Stimulated activated effector memory CD8-positive, alpha-beta T cell treated with anti-CD3 and anti-CD28 coated beads, Interleukin-12 subunit alpha, Interleukin-12 subunit beta, amount 100 ng/mL, for 72 hours (primary cell): ENCODE results near the gene TANGO6.
A peak's percentile ranks its signal among the peaks of the same experiment; 100 is the strongest.
"Not testable (repeated sequence)": the region's sequence is repeated elsewhere in the genome, so short reads cannot be mapped to it uniquely, and the experiment has no call there.

Experiments
- ATAC-seq: fragments of 150-1000 bp; cut with Tn5 transposase; 2 replicates; pipeline ENCODE4 v1.10.0; 2021
- DNase-seq, 2 donors: peaks; one replicate each; pipeline ENCODE4 v3.0.0; 2021 to 2022; ENCODE audit warnings: low spot score in 2 of 2
- H3K27ac Mint-ChIP-seq: one replicate; pipeline ENCODE4 v1.8.0; 2022; ENCODE audit warnings: mild to moderate bottlenecking, mixed read lengths
- H3K36me3 Mint-ChIP-seq: one replicate; pipeline ENCODE4 v1.8.0; 2022; ENCODE audit warnings: mild to moderate bottlenecking, mixed read lengths
- H3K4me1 Mint-ChIP-seq: one replicate; pipeline ENCODE4 v1.8.0; 2022; ENCODE audit warnings: mixed read lengths
- H3K4me3 Mint-ChIP-seq: one replicate; pipeline ENCODE4 v1.8.0; 2022; ENCODE audit warnings: mild to moderate bottlenecking, mixed read lengths
- H3K9me3 Mint-ChIP-seq: one replicate; pipeline ENCODE4 v1.8.0; 2022; ENCODE audit warnings: mixed read lengths

Gene TANGO6

GRCh38 chr16:69057400-69058378 lies 214.4 kb downstream of the TANGO6 start:
- no peak for ATAC-seq
- DNase-seq = no peak
- H3K9me3 Mint-ChIP-seq = no peaks in the 10 kb centered on the region
- H3K36me3 Mint-ChIP-seq = peaks cover 26% of the 10 kb centered on the region
- H3K4me3 Mint-ChIP-seq = no peak overlapping the region
- no peak overlapping the region for H3K27ac Mint-ChIP-seq
- no peaks in the 10 kb centered on the region for H3K4me1 Mint-ChIP-seq

- H3K27ac Mint-ChIP-seq, ATAC-seq, H3K4me1 Mint-ChIP-seq, H3K4me3 Mint-ChIP-seq, H3K9me3 Mint-ChIP-seq, DNase-seq: not testable (repeated sequence)
- H3K36me3 Mint-ChIP-seq = peaks cover 23% of the 10 kb centered on the region
Measured at GRCh38 chr16:69063491-69063890, 220.2 kb downstream of the TANGO6 start.

GRCh38 chr16:69064124-69064763 lies 220.9 kb downstream of the TANGO6 start:
- peaks cover 23% of the 10 kb centered on the region for H3K36me3 Mint-ChIP-seq
- no peaks in the 10 kb centered on the region for H3K4me1 Mint-ChIP-seq
- no peak overlapping the region for H3K27ac Mint-ChIP-seq
- H3K4me3 Mint-ChIP-seq = no peak overlapping the region
- ATAC-seq = no peak
- H3K9me3 Mint-ChIP-seq = no peaks in the 10 kb centered on the region
- DNase-seq = no peak

- H3K4me3 Mint-ChIP-seq = no peak overlapping the region
- peaks cover 23% of the 10 kb centered on the region for H3K36me3 Mint-ChIP-seq
- DNase-seq (no peak), ATAC-seq (no peak)
- H3K27ac Mint-ChIP-seq = no peak overlapping the region
- no peaks in the 10 kb centered on the region for H3K4me1 Mint-ChIP-seq
- H3K9me3 Mint-ChIP-seq = no peaks in the 10 kb centered on the region
Measured at GRCh38 chr16:69064764-69065313, 221.5 kb downstream of the TANGO6 start.

GRCh38 chr16:69069504-69069903 lies 226.2 kb downstream of the TANGO6 start:
- ATAC-seq (no peak), DNase-seq (no peak)
- Mint-ChIP-seq H3K4me3 (no peak overlapping the region), H3K27ac (no peak overlapping the region), H3K9me3 (no peaks in the 10 kb centered on the region), H3K36me3 (peaks cover 5% of the 10 kb centered on the region), H3K4me1 (no peaks in the 10 kb centered on the region)

- DNase-seq = no peak
- no peaks in the 10 kb centered on the region for H3K4me1 Mint-ChIP-seq
- H3K36me3 Mint-ChIP-seq = peaks cover 5% of the 10 kb centered on the region
- no peak overlapping the region for H3K27ac Mint-ChIP-seq
- H3K9me3 Mint-ChIP-seq = no peaks in the 10 kb centered on the region
- ATAC-seq = no peak
- H3K4me3 Mint-ChIP-seq = no peak overlapping the region
Measured at GRCh38 chr16:69071036-69071435, 227.7 kb downstream of the TANGO6 start.

GRCh38 chr16:69072640-69072974 lies 229.3 kb downstream of the TANGO6 start:
- H3K9me3 Mint-ChIP-seq = no peaks in the 10 kb centered on the region
- ATAC-seq = no peak

GRCh38 chr16:69073181-69073702 lies 229.9 kb downstream of the TANGO6 start:
- Mint-ChIP-seq H3K4me1 (no peaks in the 10 kb centered on the region), H3K36me3 (peaks cover 5% of the 10 kb centered on the region), H3K27ac (no peak overlapping the region), H3K4me3 (no peak overlapping the region), H3K9me3 (no peaks in the 10 kb centered on the region)
- ATAC-seq (no peak), DNase-seq (no peak)

More at GRCh38 chr16:69072640-69072974, 229.3 kb downstream of the TANGO6 start:
- H3K36me3 Mint-ChIP-seq = peaks cover 5% of the 10 kb centered on the region
- no peak for DNase-seq
- no peak overlapping the region for H3K27ac Mint-ChIP-seq
- H3K4me1 Mint-ChIP-seq = no peaks in the 10 kb centered on the region
- H3K4me3 Mint-ChIP-seq = no peak overlapping the region

- ATAC-seq = no peak
- H3K4me1 Mint-ChIP-seq = no peaks in the 10 kb centered on the region
- H3K9me3 Mint-ChIP-seq = no peaks in the 10 kb centered on the region
- peaks cover 5% of the 10 kb centered on the region for H3K36me3 Mint-ChIP-seq
- H3K27ac Mint-ChIP-seq = no peak overlapping the region
- no peak overlapping the region for H3K4me3 Mint-ChIP-seq
- DNase-seq = no peak
Measured at GRCh38 chr16:69077251-69077650, 233.9 kb downstream of the TANGO6 start.

- Mint-ChIP-seq H3K4me1 (no peaks in the 10 kb centered on the region), H3K4me3 (no peak overlapping the region), H3K36me3 (no peaks in the 10 kb centered on the region), H3K27ac (no peak overlapping the region), H3K9me3 (no peaks in the 10 kb centered on the region)
- ATAC-seq = no peak
- DNase-seq = no peak
Measured at GRCh38 chr16:69078073-69078472, 234.7 kb downstream of the TANGO6 start.

GRCh38 chr16:69079697-69080096 lies 236.4 kb downstream of the TANGO6 start:
- H3K4me3 Mint-ChIP-seq = no peak overlapping the region
- no peak for ATAC-seq
- H3K4me1 Mint-ChIP-seq = no peaks in the 10 kb centered on the region
- H3K27ac Mint-ChIP-seq = no peak overlapping the region
- no peaks in the 10 kb centered on the region for H3K9me3 Mint-ChIP-seq
- H3K36me3 Mint-ChIP-seq = no peaks in the 10 kb centered on the region
- no peak for DNase-seq

GRCh38 chr16:69083306-69083941 lies 240.1 kb downstream of the TANGO6 start:
- H3K4me1 Mint-ChIP-seq = peaks cover 4% of the 10 kb centered on the region
- ATAC-seq (no peak), DNase-seq (no peak)
- no peaks in the 10 kb centered on the region for H3K9me3 Mint-ChIP-seq
- H3K36me3 Mint-ChIP-seq = peaks cover 10% of the 10 kb centered on the region
- no peak overlapping the region for H3K27ac Mint-ChIP-seq
- H3K4me3 Mint-ChIP-seq = no peak overlapping the region

- Mint-ChIP-seq H3K36me3 (peaks cover 10% of the 10 kb centered on the region), H3K27ac (no peak overlapping the region), H3K9me3 (no peaks in the 10 kb centered on the region), H3K4me1 (peaks cover 12% of the 10 kb centered on the region), H3K4me3 (no peak overlapping the region)
- no peak for ATAC-seq
- DNase-seq = no peak
Measured at GRCh38 chr16:69084289-69084688, 241.0 kb downstream of the TANGO6 start.

- ATAC-seq (no peak), DNase-seq (no peak)
- Mint-ChIP-seq H3K36me3 (peaks cover 10% of the 10 kb centered on the region), H3K4me3 (no peak overlapping the region), H3K9me3 (no peaks in the 10 kb centered on the region), H3K4me1 (peaks cover 17% of the 10 kb centered on the region), H3K27ac (no peak overlapping the region)
Measured at GRCh38 chr16:69085032-69085695, 241.8 kb downstream of the TANGO6 start.

- peak overlapping the region; percentile 78 for H3K27ac Mint-ChIP-seq
- H3K36me3 Mint-ChIP-seq = peaks cover 10% of the 10 kb centered on the region
- ATAC-seq (no peak), DNase-seq (no peak)
- no peak overlapping the region for H3K4me3 Mint-ChIP-seq
- peaks cover 17% of the 10 kb centered on the region for H3K4me1 Mint-ChIP-seq
- no peaks in the 10 kb centered on the region for H3K9me3 Mint-ChIP-seq
Measured at GRCh38 chr16:69087161-69087581, 243.8 kb downstream of the TANGO6 start.
